ENCODE results near the gene PRKN. TPM values are rescaled to one million over a fixed set of nuclear protein-coding genes. Genes with fewer than 3 reads are reported as not detected.

Gene PRKN
- total RNA-seq, 1 donor from 2014 or later = 1.2 TPM

- peak; percentile 1 for TF ChIP-seq CTCF (IDR thresholded peaks at IDR 0.05; ENCODE audit: insufficient read depth, low read length, poor library complexity, severe bottlenecking)
- no peaks in the 10 kb centered on the region for H3K27me3 ChIP-seq (ENCODE audit: control insufficient read depth, insufficient read depth, low read length)
- DNase-seq (ENCODE audit: low read depth) = no peak
- no peak overlapping the region for H3K4me3 ChIP-seq (ENCODE audit: low read depth, low read length)
- no peaks in the 10 kb centered on the region for H3K36me3 ChIP-seq (ENCODE audit: control insufficient read depth, insufficient read depth, low read length)
Observed at GRCh38 chr6:161835500-161836215, 891.9 kb downstream of the PRKN start.

DNA sequence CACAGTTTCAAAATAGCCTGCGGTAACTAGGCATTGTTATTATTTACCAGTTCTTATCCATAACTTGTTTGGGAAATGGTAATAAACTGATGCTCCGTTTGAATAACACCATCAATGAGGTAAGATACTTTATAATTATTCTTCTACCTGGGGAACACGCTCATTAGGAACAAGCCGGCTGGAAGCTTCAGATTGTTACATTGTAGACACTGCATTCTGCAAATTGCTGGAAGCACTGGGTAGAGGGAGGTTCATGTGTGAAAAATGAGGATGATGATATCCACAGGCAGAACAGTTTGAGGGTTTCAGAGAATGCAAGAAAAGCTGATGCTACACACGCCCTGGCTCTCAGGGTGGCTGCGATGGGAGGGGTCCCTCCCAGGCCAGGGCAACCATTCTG lies 893.1 kb downstream of the PRKN start:
- no peak for TF ChIP-seq CTCF (IDR thresholded peaks at IDR 0.05; ENCODE audit: insufficient read depth, low read length, poor library complexity, severe bottlenecking)
- H3K4me3 ChIP-seq (ENCODE audit: low read depth, low read length) = no peak overlapping the region
- no peaks in the 10 kb centered on the region for H3K27me3 ChIP-seq (ENCODE audit: control insufficient read depth, insufficient read depth, low read length)
- H3K36me3 ChIP-seq (ENCODE audit: control insufficient read depth, insufficient read depth, low read length) = no peaks in the 10 kb centered on the region
- no peak for DNase-seq (ENCODE audit: low read depth)

DNA sequence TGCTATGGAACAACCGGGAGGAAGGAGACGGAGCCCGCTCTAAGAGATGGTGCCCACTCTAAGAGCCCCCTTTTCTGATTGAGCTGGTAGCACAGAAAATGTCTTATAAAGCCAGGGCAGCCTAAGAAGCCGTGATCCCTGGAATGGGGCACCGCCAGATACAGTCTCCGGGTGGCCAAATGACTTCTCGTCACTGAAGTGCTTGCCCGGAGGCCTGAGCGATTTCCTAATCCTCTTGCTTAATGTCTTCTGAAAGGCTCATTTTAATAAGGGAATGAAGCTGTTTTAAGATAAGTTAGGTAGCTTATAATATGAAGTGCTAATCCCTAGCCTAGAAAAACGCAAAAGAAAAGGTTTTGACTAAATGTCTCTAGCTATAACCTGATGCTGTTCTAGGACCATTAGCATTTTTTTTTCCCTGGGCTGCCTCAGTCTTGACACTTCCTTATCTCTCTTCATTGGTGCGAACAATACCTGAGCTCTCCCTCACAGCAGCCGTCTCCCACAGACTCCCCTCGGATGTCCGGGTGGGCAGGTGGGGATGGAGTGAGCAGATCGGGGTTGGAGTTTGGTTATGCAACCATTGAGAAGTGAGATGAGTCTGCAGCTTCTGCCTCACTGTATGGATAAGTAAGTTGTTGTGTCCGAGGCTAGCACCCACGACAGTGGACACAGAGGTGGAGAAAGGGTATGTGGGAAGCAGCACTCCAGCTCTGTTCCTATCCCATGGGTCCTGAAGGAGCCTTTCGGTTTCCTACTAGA lies 894.3 kb downstream of the PRKN start:
- TF ChIP-seq CTCF (IDR thresholded peaks at IDR 0.05; ENCODE audit: insufficient read depth, low read length, poor library complexity, severe bottlenecking) = no peak
- Histone ChIP-seq H3K27me3 (ENCODE audit: control insufficient read depth, insufficient read depth, low read length) (no peaks in the 10 kb centered on the region), H3K4me3 (ENCODE audit: low read depth, low read length) (no peak overlapping the region), H3K36me3 (ENCODE audit: control insufficient read depth, insufficient read depth, low read length) (no peaks in the 10 kb centered on the region)
- DNase-seq (ENCODE audit: low read depth) = no peak

DNA sequence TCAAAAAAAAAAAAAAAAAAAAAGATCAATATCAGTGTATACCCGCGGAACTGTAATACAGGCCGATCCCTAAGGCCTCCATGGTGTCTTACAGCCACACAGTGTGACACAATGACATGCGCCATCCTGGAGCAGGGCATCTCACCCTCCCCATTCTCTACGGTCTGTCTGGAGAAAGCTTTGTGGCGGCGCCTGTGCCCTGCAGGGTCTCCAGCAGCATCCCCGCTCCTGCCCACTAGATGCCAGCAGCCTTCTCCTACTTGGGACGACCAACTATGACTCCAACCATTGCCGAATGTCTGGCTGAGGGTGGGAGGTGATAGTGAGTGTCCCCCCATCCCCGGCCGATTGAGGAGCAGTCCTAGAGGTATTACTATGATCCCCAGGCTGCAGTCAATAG lies 894.9 kb downstream of the PRKN start:
- H3K27me3 ChIP-seq (ENCODE audit: control insufficient read depth, insufficient read depth, low read length) = no peaks in the 10 kb centered on the region
- H3K4me3 ChIP-seq (ENCODE audit: low read depth, low read length) = no peak overlapping the region
- DNase-seq (ENCODE audit: low read depth) = no peak
- H3K36me3 ChIP-seq (ENCODE audit: control insufficient read depth, insufficient read depth, low read length) = no peaks in the 10 kb centered on the region
- TF ChIP-seq CTCF (IDR thresholded peaks at IDR 0.05; ENCODE audit: insufficient read depth, low read length, poor library complexity, severe bottlenecking) = no peak

GRCh38 chr6:161830866-161831616 lies 896.5 kb downstream of the PRKN start:
- Histone ChIP-seq H3K4me3 (ENCODE audit: low read depth, low read length) (no peak overlapping the region), H3K36me3 (ENCODE audit: control insufficient read depth, insufficient read depth, low read length) (no peaks in the 10 kb centered on the region), H3K27me3 (ENCODE audit: control insufficient read depth, insufficient read depth, low read length) (no peaks in the 10 kb centered on the region)
- DNase-seq (ENCODE audit: low read depth) = no peak
- no peak for TF ChIP-seq CTCF (IDR thresholded peaks at IDR 0.05; ENCODE audit: insufficient read depth, low read length, poor library complexity, severe bottlenecking)

All from kidney epithelial cell (primary cell).